Suprapubic skin (tissue), 4 donors: ENCODE data around the gene MCF2L2. TPM values are rescaled to one million over a fixed set of nuclear protein-coding genes. Genes with fewer than 3 reads are reported as not detected.

Experiments
- DNase-seq, 2 donors: peaks; one replicate each; pipeline ENCODE4 v3.0.0-alpha.2; 2019; ENCODE audit warnings: low spot score in 2 of 2
- H3K27ac ChIP-seq: fragments of 200-600 bp; sonication (generic); one replicate; pipeline ENCODE4 v1.5.1; 2019
- H3K27me3 ChIP-seq: fragments of 200-600 bp; sonication (generic); one replicate; pipeline ENCODE4 v1.5.1; 2019
- H3K36me3 ChIP-seq: fragments of 200-600 bp; sonication (generic); one replicate; pipeline ENCODE4 v1.5.1; 2019
- H3K4me1 ChIP-seq: fragments of 200-600 bp; sonication (generic); one replicate; pipeline ENCODE4 v1.5.1; 2019
- H3K4me3 ChIP-seq: fragments of 200-600 bp; sonication (generic); one replicate; pipeline ENCODE4 v1.5.1; 2019; ENCODE audit warnings: mild to moderate bottlenecking
- H3K9me3 ChIP-seq: fragments of 200-600 bp; sonication (generic); one replicate; pipeline ENCODE4 v1.5.1; 2019
- CTCF ChIP-seq, 2 donors: fragments of 200-600 bp in 1 of 2; fragments of 450-650 bp in 1 of 2; sonication (generic) in 1 of 2; IDR thresholded peaks; one replicate each; pipeline ENCODE4 v1.5.1; 2016 to 2019; ENCODE audit warnings: antibody characterized with exemption in 2 of 2, mild to moderate bottlenecking in 1 of 2, moderate library complexity in 1 of 2
- EP300 ChIP-seq: sonication (generic); formaldehyde crosslinking; IDR thresholded peaks from one replicate; pipeline ENCODE4 v1.6.1; 2017; ENCODE audit warnings: antibody characterized with exemption
- POLR2A ChIP-seq, 2 donors: fragments of 450-650 bp; IDR thresholded peaks; one replicate each; pipeline ENCODE4 v1.6.1; 2017; ENCODE audit warnings: antibody characterized with exemption in 2 of 2, mild to moderate bottlenecking in 2 of 2, moderate library complexity in 2 of 2
- POLR2AphosphoS5 ChIP-seq, 3 donors: sonication (generic); formaldehyde crosslinking; IDR thresholded peaks; one replicate each; pipeline ENCODE4 v1.6.1; 2017; ENCODE audit warnings: antibody characterized with exemption in 3 of 3
- WGBS: methylation state at CpG from one replicate; pipeline ENCODE4 v1.1.5; 2018; 5-methylcytosine and 5-hydroxymethylcytosine counted together
- total RNA-seq, 4 donors: library from RNA; depleted of rRNA; stranded (reverse); fragments of >200 nt; gene quantifications; one replicate each; pipeline ENCODE4 v1.1.0, GENCODE V29; 2016

The MCF2L2 gene
- total RNA-seq, 4 donors from 2014 or later = 0.36 to 2.2 (median 0.64) TPM

- Histone ChIP-seq H3K9me3 (no peaks in the 10 kb centered on the region), H3K27me3 (no peaks in the 10 kb centered on the region), H3K27ac (no peak overlapping the region), H3K4me1 (no peaks in the 10 kb centered on the region), H3K4me3 (no peak overlapping the region), H3K36me3 (no peaks in the 10 kb centered on the region)
- DNase-seq = no peak
- 81% methylated on average over 10 of the region's 10 CpGs for WGBS
- no peak for TF ChIP-seq EP300
- no peak for TF ChIP-seq POLR2AphosphoS5 (IDR thresholded peaks at IDR 0.05)
- no peak for TF ChIP-seq CTCF (IDR thresholded peaks at IDR 0.05)
- no peak for TF ChIP-seq POLR2A (IDR thresholded peaks at IDR 0.05)
Observed at GRCh38 chr3:183317886-183318865, 110.2 kb downstream of the MCF2L2 start.

- WGBS = 70% methylated on average over 8 of the region's 8 CpGs
- H3K4me1 ChIP-seq = no peaks in the 10 kb centered on the region
- DNase-seq = no peak
Observed at GRCh38 chr3:183317271-183317670, 111.1 kb downstream of the MCF2L2 start.

GRCh38 chr3:183315739-183316138, 112.7 kb downstream of the MCF2L2 start:
- no peak overlapping the region for H3K4me3 ChIP-seq
- TF ChIP-seq EP300 = no peak
- no peak for TF ChIP-seq POLR2AphosphoS5 (IDR thresholded peaks at IDR 0.05)
- TF ChIP-seq CTCF (IDR thresholded peaks at IDR 0.05) = no peak
- TF ChIP-seq POLR2A (IDR thresholded peaks at IDR 0.05) = no peak
- H3K36me3 ChIP-seq = no peaks in the 10 kb centered on the region
- no peaks in the 10 kb centered on the region for H3K9me3 ChIP-seq
- 87% methylated on average over 8 of the region's 8 CpGs for WGBS
- H3K27me3 ChIP-seq = no peaks in the 10 kb centered on the region
- no peaks in the 10 kb centered on the region for H3K4me1 ChIP-seq
- DNase-seq = no peak
- no peak overlapping the region for H3K27ac ChIP-seq

More at GRCh38 chr3:183317271-183317670, 111.1 kb downstream of the MCF2L2 start:
- TF ChIP-seq POLR2A (IDR thresholded peaks at IDR 0.05) (no peak), CTCF (IDR thresholded peaks at IDR 0.05) (no peak), POLR2AphosphoS5 (IDR thresholded peaks at IDR 0.05) (no peak), EP300 (no peak)
- no peaks in the 10 kb centered on the region for H3K36me3 ChIP-seq
- H3K27me3 ChIP-seq = no peaks in the 10 kb centered on the region
- H3K9me3 ChIP-seq = no peaks in the 10 kb centered on the region
- no peak overlapping the region for H3K27ac ChIP-seq
- no peak overlapping the region for H3K4me3 ChIP-seq

GRCh38 chr3:183313764-183314163, 114.7 kb downstream of the MCF2L2 start:
- H3K27me3 ChIP-seq = no peaks in the 10 kb centered on the region
- H3K27ac ChIP-seq = no peak overlapping the region
- no peak overlapping the region for H3K4me3 ChIP-seq

More at GRCh38 chr3:183313764-183314163, 114.7 kb downstream of the MCF2L2 start:
- no peaks in the 10 kb centered on the region for H3K9me3 ChIP-seq
- DNase-seq = no peak
- H3K4me1 ChIP-seq = peaks cover 4% of the 10 kb centered on the region
- no peaks in the 10 kb centered on the region for H3K36me3 ChIP-seq
- WGBS = 83% methylated on average over 6 of the region's 7 CpGs
- TF ChIP-seq POLR2AphosphoS5 (IDR thresholded peaks at IDR 0.05) = no peak
- no peak for TF ChIP-seq CTCF (IDR thresholded peaks at IDR 0.05)
- no peak for TF ChIP-seq POLR2A (IDR thresholded peaks at IDR 0.05)
- no peak for TF ChIP-seq EP300
